Measurements from ENCODE around the gene LNP1. TPM values are rescaled to one million over a fixed set of nuclear protein-coding genes. Genes with fewer than 3 reads are reported as not detected.
"Not testable (repeated sequence)": the region's sequence is repeated elsewhere in the genome, so short reads cannot be mapped to it uniquely, and the experiment has no call there.

LNP1 gene, protein sequence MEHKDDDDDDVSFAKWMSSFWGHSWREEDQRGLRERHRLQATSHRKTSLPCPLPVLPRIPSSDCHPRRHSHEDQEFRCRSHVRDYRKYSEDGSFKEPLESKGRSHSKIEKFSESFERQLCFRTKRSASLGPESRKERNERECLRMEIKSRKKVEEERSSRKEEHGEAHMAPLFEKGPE
- total RNA-seq (0.80 and 0.81 TPM in 2 replicates), polyA plus RNA-seq (0.40 and 0.80 TPM in 2 replicates), polyA minus RNA-seq (0.70 and 1.1 TPM in 2 replicates), Bru-seq, nascent RNA (percentile 35 among the genes with signal in this experiment), BruChase-seq, experiment 1, labeled RNA remaining after a 6-hour chase (percentile 27 among the genes with signal in this experiment), BruChase-seq, experiment 2, labeled RNA remaining after a 2-hour chase (percentile 24 among the genes with signal in this experiment)
- polyA plus RNA-seq (2011; cell fraction: cytosol; rRNA removed) = 0.65 and 0.92 TPM in 2 replicates
- polyA plus RNA-seq (2011; cell fraction: nucleus; rRNA removed) = 0.95 and 1.1 TPM in 2 replicates
- polyA plus RNA-seq (2012) = 0.15 and 0.19 TPM in 2 replicates
- polyA minus RNA-seq (2011; cell fraction: cytosol; rRNA and poly(A)+ RNA removed) = 2.3 TPM
- polyA minus RNA-seq (2011; cell fraction: nucleus; rRNA and poly(A)+ RNA removed) = 2.1 and 3.0 TPM in 2 replicates
- long read RNA-seq = 0 reads

DNA sequence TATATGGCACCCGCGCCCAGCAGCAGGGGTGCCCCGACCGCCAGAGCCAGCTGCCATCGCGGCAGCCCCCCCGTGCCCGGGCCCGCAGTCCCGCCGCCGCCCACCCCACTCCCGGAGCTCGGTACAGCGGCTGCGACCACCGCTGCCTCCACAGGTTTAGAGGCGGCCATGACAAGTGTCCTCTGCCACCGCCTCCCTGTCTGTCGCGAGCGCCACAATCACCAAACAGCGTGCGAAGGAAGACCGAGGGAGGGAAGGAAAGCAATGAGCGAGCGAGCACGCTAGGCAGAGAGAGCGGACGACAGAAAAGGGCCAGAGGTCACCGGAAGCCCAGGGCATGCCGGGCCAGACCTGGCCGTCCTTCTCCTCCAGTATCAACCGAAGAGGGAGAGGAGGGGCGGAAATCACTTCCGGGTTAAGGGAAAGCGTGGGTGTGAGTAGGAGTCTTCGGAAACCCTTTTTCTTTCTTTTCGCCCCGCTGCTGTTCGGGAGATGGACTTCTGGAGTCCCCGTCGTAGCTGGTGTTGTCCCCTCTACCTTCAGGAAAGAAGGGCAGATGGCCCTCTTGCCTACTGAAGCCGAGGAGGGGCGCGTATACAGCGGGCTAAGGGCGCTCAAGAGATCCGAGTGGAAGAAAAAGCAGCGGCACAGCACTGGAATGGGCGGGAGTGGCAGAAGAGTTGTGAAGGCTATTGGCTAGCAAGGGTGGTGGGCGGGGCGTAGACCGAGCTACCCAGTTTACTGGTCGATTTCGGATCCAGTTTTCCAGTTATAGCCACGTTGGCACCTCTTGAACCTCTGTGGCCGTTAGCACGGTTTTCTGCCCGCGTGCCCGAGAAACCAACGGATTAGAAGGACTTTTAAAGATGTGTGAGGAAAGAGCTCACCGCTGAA lies at the start of gene LNP1, which contains the start of gene TOMM70:
Gene LNP1 (plus strand): TSS at position 760 of the 894 bp plus-strand sequence. CDS start 28,191 bp downstream, outside the sequence.
Gene TOMM70 (minus strand): TSS at position 310 of the 894 bp plus-strand sequence. CDS start 140 bp downstream, at position 170.
- peak; percentile 98 for DNase-seq (ENCODE audit: low read depth, low spot score)
- peaks cover 23% of the 10 kb centered on the region for H3K4me1 ChIP-seq (ENCODE audit: control insufficient read depth, extremely low read depth, insufficient read depth, low read length)
- H2AFZ ChIP-seq (ENCODE audit: low read depth, low read length) = peak within 1 kb of the TSS; percentile 91
- H3K4me3 ChIP-seq (replicated peaks in 1 of 3; ENCODE audit: insufficient read depth in 1 of 3, low read depth in 1 of 3, low read length in 3 of 3) = peak within 1 kb of the TSS; percentile 55 to 94 (median 76)
- no peaks in the 10 kb centered on the region for H4K20me1 ChIP-seq (replicated peaks; ENCODE audit: control insufficient read depth, extremely low read depth, insufficient read depth, low read length)
- peaks cover 45% of the 10 kb centered on the region for H3K79me2 ChIP-seq (ENCODE audit: control insufficient read depth, insufficient read depth, low read length)
- H3K9ac ChIP-seq (replicated peaks; ENCODE audit: extremely low read depth, insufficient read depth, low read length) = peak within 1 kb of the TSS; percentile 80
- no peaks in the 10 kb centered on the region for H3K36me3 ChIP-seq (ENCODE audit: control insufficient read depth in 2 of 2, extremely low read depth in 1 of 2, insufficient read depth in 2 of 2, low read length in 2 of 2)
- no peaks in the 10 kb centered on the region for H3K9me3 ChIP-seq (replicated peaks; ENCODE audit: control insufficient read depth, insufficient read depth, low read length)
- no TSS peak for BruUV-seq (replicated peaks)
- H3K27ac ChIP-seq (ENCODE audit: insufficient read depth, low read depth, low read length) = peak within 1 kb of the TSS; percentile 75
- H3K9me1 ChIP-seq (replicated peaks; ENCODE audit: control insufficient read depth, extremely low read depth, insufficient read depth, low read length) = no peaks in the 10 kb centered on the region
- ChIA-PET CTCF (interaction anchor here (0.8 to 3.0 kb wide), 8 partner anchors 9 to 558 kb away, joined by 3 to 13 read pairs (median 4); no protein-coding TSS in a partner anchor), POLR2A (interaction anchor here (1.0 to 2.0 kb wide), 3 partner anchors 9 to 140 kb away, joined by 4 to 9 read pairs (median 5); partner anchors contain the start of gene TBC1D23)
- H3K27me3 ChIP-seq (ENCODE audit: control insufficient read depth in 2 of 2, insufficient read depth in 2 of 2, low read length in 2 of 2) = no peaks in the 10 kb centered on the region
- peak within 1 kb of the TSS; percentile 88 for H3K4me2 ChIP-seq (ENCODE audit: insufficient read depth, low read length)
- dilution Hi-C loops (cut with MboI; ENCODE audit: extremely low pct_ligation_motif_present, low sequenced_read_pairs) = no loop called here
- peak; percentile 93 for TF ChIP-seq POLR2A (IDR thresholded peaks at IDR 0.05; ENCODE audit: low read depth, low read length)
- TF ChIP-seq EZH2 (IDR thresholded peaks at IDR 0.05; ENCODE audit: borderline replicate concordance, low read depth, low read length, severe bottlenecking) = no peak
- peak; percentile 40 for TF ChIP-seq MYC (IDR thresholded peaks at IDR 0.05; ENCODE audit: low read depth, low read length)
- no peak for TF ChIP-seq FOS (IDR thresholded peaks at IDR 0.05; ENCODE audit: borderline replicate concordance, insufficient read depth, low read length)
- peak; percentile 78 for TF ChIP-seq POLR2AphosphoS5 (IDR thresholded peaks at IDR 0.05; ENCODE audit: insufficient read depth, low read depth, low read length)
- peak; percentile 94 for FAIRE-seq
- intact Hi-C loops (cut with micrococcal nuclease) = loop anchor here (1.0 to 5.0 kb wide), 5 partner anchors 67 to 1276 kb away; partner anchors contain the start of genes NIT2, TFG, TMEM45A and ZBTB11

DNA sequence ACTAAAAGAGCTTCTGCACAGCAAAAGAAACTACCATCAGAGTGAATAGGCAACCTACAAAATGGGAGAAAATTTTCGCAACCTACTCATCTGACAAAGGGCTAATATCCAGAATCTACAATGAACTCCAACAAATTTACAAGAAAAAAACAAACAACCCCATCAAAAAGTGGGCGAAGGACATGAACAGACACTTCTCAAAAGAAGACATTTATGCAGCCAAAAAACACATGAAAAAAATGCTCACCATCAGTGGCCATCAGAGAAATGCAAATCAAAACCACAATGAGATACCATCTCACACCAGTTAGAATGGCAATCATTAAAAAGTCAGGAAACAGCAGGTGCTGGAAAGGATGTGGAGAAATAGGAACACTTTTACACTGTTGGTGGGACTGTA lies 49.6 kb upstream of the LNP1 start:
- CTCF ChIA-PET = not testable (repeated sequence)

More for the DNA sequence above, 49.6 kb upstream of the LNP1 start:
- BruUV-seq (replicated peaks); H3K36me3 ChIP-seq (ENCODE audit: control insufficient read depth in 2 of 2, extremely low read depth in 1 of 2, insufficient read depth in 2 of 2, low read length in 2 of 2); DNase-seq (ENCODE audit: low read depth, low spot score); FAIRE-seq; H4K20me1 ChIP-seq (replicated peaks; ENCODE audit: control insufficient read depth, extremely low read depth, insufficient read depth, low read length); H3K4me1 ChIP-seq (ENCODE audit: control insufficient read depth, extremely low read depth, insufficient read depth, low read length); POLR2A ChIA-PET; dilution Hi-C loops (cut with MboI; ENCODE audit: extremely low pct_ligation_motif_present, low sequenced_read_pairs); H3K9ac ChIP-seq (replicated peaks; ENCODE audit: extremely low read depth, insufficient read depth, low read length); H3K9me1 ChIP-seq (replicated peaks; ENCODE audit: control insufficient read depth, extremely low read depth, insufficient read depth, low read length); H3K4me2 ChIP-seq (ENCODE audit: insufficient read depth, low read length); H3K27me3 ChIP-seq (ENCODE audit: control insufficient read depth in 2 of 2, insufficient read depth in 2 of 2, low read length in 2 of 2); H3K9me3 ChIP-seq (replicated peaks; ENCODE audit: control insufficient read depth, insufficient read depth, low read length); H3K27ac ChIP-seq (ENCODE audit: insufficient read depth, low read depth, low read length); H3K79me2 ChIP-seq (ENCODE audit: control insufficient read depth, insufficient read depth, low read length); H2AFZ ChIP-seq (ENCODE audit: low read depth, low read length); H3K4me3 ChIP-seq (replicated peaks in 1 of 3; ENCODE audit: insufficient read depth in 1 of 3, low read depth in 1 of 3, low read length in 3 of 3): not testable (repeated sequence)
- intact Hi-C loops (cut with micrococcal nuclease) = loop anchor here (1.0 kb wide), 1 partner anchor 41 kb away; no protein-coding TSS in a partner anchor

Data from endothelial cell of umbilical vein (primary cell).